Fibroblast of upper back skin (primary cell): ENCODE measurements around the gene GAGE12C.
"Not testable (repeated sequence)": the region's sequence is repeated elsewhere in the genome, so short reads cannot be mapped to it uniquely, and the experiment has no call there.

Experiments
- DNase-seq: peaks from one replicate; pipeline ENCODE4 v3.0.0-alpha.2; 2013

Gene GAGE12C, protein sequence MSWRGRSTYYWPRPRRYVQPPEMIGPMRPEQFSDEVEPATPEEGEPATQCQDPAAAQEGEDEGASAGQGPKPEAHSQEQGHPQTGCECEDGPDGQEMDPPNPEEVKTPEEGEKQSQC

DNA sequence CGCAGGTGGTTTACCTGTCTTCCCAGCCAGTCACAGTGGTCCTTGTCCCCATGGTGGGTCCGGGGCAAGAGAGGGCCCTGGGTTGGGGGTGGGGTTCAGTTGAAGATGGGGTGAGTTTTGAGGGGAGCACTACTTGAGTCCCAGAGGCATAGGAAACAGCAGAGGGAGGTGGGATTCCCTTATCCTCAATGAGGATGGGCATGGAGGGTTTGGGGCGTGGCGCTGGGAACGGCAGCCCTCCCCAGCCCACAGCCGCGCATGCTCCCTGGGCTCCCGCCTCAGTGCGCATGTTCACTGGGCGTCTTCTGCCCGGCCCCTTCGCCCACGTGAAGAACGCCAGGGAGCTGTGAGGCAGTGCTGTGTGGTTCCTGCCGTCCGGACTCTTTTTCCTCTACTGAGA, at the start of gene GAGE12C:
GAGE12C (plus strand) TSS at position 301 of the 400 bp plus-strand sequence. CDS start 1,155 bp downstream, outside the sequence.
- not testable (repeated sequence) for DNase-seq

DNA sequence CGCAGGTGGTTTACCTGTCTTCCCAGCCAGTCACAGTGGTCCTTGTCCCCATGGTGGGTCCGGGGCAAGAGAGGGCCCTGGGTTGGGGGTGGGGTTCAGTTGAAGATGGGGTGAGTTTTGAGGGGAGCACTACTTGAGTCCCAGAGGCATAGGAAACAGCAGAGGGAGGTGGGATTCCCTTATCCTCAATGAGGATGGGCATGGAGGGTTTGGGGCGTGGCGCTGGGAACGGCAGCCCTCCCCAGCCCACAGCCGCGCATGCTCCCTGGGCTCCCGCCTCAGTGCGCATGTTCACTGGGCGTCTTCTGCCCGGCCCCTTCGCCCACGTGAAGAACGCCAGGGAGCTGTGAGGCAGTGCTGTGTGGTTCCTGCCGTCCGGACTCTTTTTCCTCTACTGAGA, 9.5 kb downstream of the GAGE12C start, which contains the start of gene GAGE12D:
GAGE12D (plus strand) TSS at position 301 of the 400 bp plus-strand sequence. CDS start 1,155 bp downstream, outside the sequence.
- not testable (repeated sequence) for DNase-seq

DNA sequence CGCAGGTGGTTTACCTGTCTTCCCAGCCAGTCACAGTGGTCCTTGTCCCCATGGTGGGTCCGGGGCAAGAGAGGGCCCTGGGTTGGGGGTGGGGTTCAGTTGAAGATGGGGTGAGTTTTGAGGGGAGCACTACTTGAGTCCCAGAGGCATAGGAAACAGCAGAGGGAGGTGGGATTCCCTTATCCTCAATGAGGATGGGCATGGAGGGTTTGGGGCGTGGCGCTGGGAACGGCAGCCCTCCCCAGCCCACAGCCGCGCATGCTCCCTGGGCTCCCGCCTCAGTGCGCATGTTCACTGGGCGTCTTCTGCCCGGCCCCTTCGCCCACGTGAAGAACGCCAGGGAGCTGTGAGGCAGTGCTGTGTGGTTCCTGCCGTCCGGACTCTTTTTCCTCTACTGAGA, 19.0 kb downstream of the GAGE12C start, which contains the start of gene GAGE12E:
GAGE12E (plus strand) TSS at position 301 of the 400 bp plus-strand sequence. CDS start 1,155 bp downstream, outside the sequence.
- not testable (repeated sequence) for DNase-seq

DNA sequence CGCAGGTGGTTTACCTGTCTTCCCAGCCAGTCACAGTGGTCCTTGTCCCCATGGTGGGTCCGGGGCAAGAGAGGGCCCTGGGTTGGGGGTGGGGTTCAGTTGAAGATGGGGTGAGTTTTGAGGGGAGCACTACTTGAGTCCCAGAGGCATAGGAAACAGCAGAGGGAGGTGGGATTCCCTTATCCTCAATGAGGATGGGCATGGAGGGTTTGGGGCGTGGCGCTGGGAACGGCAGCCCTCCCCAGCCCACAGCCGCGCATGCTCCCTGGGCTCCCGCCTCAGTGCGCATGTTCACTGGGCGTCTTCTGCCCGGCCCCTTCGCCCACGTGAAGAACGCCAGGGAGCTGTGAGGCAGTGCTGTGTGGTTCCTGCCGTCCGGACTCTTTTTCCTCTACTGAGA, 28.6 kb downstream of the GAGE12C start, which contains the start of gene GAGE12F:
GAGE12F (plus strand) TSS at position 301 of the 400 bp plus-strand sequence. CDS start 1,155 bp downstream, outside the sequence.
- not testable (repeated sequence) for DNase-seq

DNA sequence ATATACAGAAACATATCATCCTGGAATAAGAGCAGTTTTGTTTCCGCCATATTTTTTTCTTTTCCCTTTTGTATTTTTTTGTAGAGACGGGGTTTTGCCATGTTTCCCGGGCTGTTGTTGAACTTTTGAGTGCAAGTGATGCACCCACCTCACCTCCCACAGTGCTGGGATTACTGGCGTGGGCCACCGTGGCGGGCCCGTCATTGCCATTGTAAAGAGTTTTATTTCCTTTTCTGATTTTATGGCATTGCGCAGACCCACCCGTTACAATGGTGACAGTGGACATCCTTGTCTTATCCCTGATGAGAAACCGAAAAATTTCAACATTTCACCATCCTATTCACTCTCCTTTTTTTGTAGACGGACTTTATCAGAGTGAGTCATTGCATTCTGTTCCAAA, 36.8 kb downstream of the GAGE12C start:
- not testable (repeated sequence) for DNase-seq

DNA sequence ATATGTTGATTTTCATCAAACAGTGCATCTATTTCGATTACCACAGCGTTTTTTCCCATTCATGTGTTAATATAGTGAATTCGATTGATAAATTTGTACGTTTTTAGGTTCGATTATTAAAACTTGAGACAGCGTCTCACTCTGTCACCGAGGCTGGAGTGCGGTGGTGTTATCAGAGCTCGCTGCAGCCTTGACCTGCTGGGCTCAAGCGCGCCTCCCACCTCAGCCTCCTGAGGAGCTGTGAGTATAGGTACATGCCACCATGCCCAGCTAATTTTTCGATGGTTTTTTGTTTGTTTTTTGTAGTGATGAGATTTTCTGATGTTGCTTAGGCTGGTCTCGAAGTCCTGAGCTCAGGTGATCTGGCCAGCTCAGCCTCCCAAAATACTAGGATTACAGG, 37.2 kb downstream of the GAGE12C start:
- DNase-seq: not testable (repeated sequence)

DNA sequence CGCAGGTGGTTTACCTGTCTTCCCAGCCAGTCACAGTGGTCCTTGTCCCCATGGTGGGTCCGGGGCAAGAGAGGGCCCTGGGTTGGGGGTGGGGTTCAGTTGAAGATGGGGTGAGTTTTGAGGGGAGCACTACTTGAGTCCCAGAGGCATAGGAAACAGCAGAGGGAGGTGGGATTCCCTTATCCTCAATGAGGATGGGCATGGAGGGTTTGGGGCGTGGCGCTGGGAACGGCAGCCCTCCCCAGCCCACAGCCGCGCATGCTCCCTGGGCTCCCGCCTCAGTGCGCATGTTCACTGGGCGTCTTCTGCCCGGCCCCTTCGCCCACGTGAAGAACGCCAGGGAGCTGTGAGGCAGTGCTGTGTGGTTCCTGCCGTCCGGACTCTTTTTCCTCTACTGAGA, 38.1 kb downstream of the GAGE12C start, which contains the start of gene GAGE12G:
GAGE12G (plus strand) TSS at position 301 of the 400 bp plus-strand sequence. CDS start 1,155 bp downstream, outside the sequence.
- not testable (repeated sequence) for DNase-seq

DNA sequence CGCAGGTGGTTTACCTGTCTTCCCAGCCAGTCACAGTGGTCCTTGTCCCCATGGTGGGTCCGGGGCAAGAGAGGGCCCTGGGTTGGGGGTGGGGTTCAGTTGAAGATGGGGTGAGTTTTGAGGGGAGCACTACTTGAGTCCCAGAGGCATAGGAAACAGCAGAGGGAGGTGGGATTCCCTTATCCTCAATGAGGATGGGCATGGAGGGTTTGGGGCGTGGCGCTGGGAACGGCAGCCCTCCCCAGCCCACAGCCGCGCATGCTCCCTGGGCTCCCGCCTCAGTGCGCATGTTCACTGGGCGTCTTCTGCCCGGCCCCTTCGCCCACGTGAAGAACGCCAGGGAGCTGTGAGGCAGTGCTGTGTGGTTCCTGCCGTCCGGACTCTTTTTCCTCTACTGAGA, 47.7 kb downstream of the GAGE12C start, which contains the start of gene GAGE12H:
GAGE12H (plus strand) TSS at position 301 of the 400 bp plus-strand sequence. CDS start 1,155 bp downstream, outside the sequence.
- DNase-seq: not testable (repeated sequence)
